HCT116 (cell line): ENCODE data around the gene PDCD5.

ENCODE experiments used
- CEBPB ChIP-seq: IDR thresholded peaks from 2 replicates; pipeline ENCODE4 v1.6.1; 2012; ENCODE audit warnings: low read depth
- CTCF ChIP-seq, 3 experiments: fragments of 200-600 bp in 1 of 3; sonication (generic) in 1 of 3; IDR thresholded peaks in 2 of 3; conservative IDR thresholded peaks in 1 of 3; 2 replicates each; pipeline ENCODE4 v1.5.1; 2012 to 2017; ENCODE audit warnings: low read depth in 2 of 3, low read length in 2 of 3, antibody characterized with exemption in 1 of 3, borderline replicate concordance in 1 of 3, control low read depth in 1 of 3, mild to moderate bottlenecking in 1 of 3, mixed read lengths in 1 of 3, mixed run types in 1 of 3, moderate library complexity in 1 of 3; ENCODE audit not compliant: insufficient read depth in 1 of 3
- EGR1 ChIP-seq: IDR thresholded peaks from 2 replicates; pipeline ENCODE4 v1.6.1; 2012; ENCODE audit warnings: low read depth
- EZH2 ChIP-seq: fragments of 200-600 bp; sonication (generic); IDR thresholded peaks from 2 replicates; pipeline ENCODE4 v1.6.1; 2017; ENCODE audit warnings: antibody characterized with exemption, mixed run types
- EZH2phosphoT487 ChIP-seq: fragments of 200-600 bp; IDR thresholded peaks from 2 replicates; pipeline ENCODE4 v1.6.1; 2018; ENCODE audit warnings: antibody characterized with exemption, borderline replicate concordance
- JUND ChIP-seq: IDR thresholded peaks from 2 replicates; pipeline ENCODE4 v1.6.1; 2012
- MAX ChIP-seq: IDR thresholded peaks from 2 replicates; pipeline ENCODE4 v1.6.1; 2012
- POLR2A ChIP-seq: IDR thresholded peaks from 2 replicates; pipeline ENCODE4 v1.7.0; 2011; ENCODE audit warnings: borderline replicate concordance; ENCODE audit not compliant: insufficient read depth, insufficient read length; ENCODE audit errors: extremely low read depth
- SIN3A ChIP-seq: IDR thresholded peaks from 2 replicates; pipeline ENCODE4 v1.6.1; 2012; ENCODE audit warnings: low read depth
- TCF7L2 ChIP-seq: IDR thresholded peaks from 2 replicates; pipeline ENCODE4 v1.7.0; 2011; ENCODE audit warnings: borderline replicate concordance, inconsistent platforms; ENCODE audit not compliant: insufficient read depth, insufficient read length; ENCODE audit errors: extremely low read depth
- YY1 ChIP-seq: IDR thresholded peaks from 2 replicates; pipeline ENCODE4 v1.6.1; 2011; ENCODE audit warnings: low read length, low read depth, moderate library complexity, mild to moderate bottlenecking; ENCODE audit not compliant: insufficient replicate concordance; ENCODE audit errors: extremely low read depth
- TF ChIP-seq, protein P1 (sequence below): IDR thresholded peaks from 2 replicates; pipeline ENCODE4 v1.6.1; 2011; ENCODE audit warnings: mild to moderate bottlenecking, low read length, moderate library complexity; ENCODE audit not compliant: insufficient replicate concordance; ENCODE audit errors: extremely low read depth

DNA sequence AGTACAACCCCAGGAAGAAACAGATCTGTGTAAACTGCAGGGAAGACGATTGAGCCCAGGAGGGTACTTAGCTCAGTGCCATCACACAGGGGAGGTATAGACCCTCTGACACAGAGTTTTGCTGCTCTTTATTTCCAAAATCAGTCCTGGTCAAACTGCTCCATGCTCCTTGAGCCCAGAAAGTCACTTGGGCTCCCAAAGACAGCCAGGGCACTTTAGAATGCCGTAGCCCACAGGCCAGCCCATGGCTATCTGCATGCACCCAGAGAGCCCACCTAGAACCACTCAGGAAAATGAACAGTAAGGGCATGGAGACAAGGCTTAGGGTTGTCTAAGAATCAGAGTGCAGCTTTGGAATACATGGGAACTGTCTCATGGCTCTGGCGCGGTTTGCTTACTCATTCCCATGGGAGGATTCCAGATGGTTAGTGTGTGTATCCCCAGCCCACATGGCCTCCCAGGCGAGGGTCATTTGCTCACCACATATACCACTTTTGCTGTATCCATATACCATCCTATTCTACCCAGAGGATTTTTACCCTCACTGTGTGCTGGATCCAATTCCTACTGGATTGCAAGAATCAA, 14.7 kb upstream of the PDCD5 start:
- TF ChIP-seq POLR2A = no peak
- TF ChIP-seq, protein P1, sequence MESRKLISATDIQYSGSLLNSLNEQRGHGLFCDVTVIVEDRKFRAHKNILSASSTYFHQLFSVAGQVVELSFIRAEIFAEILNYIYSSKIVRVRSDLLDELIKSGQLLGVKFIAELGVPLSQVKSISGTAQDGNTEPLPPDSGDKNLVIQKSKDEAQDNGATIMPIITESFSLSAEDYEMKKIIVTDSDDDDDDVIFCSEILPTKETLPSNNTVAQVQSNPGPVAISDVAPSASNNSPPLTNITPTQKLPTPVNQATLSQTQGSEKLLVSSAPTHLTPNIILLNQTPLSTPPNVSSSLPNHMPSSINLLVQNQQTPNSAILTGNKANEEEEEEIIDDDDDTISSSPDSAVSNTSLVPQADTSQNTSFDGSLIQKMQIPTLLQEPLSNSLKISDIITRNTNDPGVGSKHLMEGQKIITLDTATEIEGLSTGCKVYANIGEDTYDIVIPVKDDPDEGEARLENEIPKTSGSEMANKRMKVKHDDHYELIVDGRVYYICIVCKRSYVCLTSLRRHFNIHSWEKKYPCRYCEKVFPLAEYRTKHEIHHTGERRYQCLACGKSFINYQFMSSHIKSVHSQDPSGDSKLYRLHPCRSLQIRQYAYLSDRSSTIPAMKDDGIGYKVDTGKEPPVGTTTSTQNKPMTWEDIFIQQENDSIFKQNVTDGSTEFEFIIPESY = no peak
- TF ChIP-seq CEBPB = no peak
- TF ChIP-seq EZH2 = no peak
- TF ChIP-seq EGR1 = no peak
- no peak for TF ChIP-seq CTCF (IDR thresholded peaks at IDR 0.05 in 2 of 3, conservative IDR thresholded peaks at IDR 0.05 in 1 of 3; ENCODE audit: borderline replicate concordance in 1 of 3, insufficient read depth in 1 of 3, low read depth in 2 of 3, low read length in 2 of 3)
- TF ChIP-seq SIN3A = no peak
- TF ChIP-seq MAX = no peak
- no peak for TF ChIP-seq TCF7L2
- TF ChIP-seq JUND = no peak
- TF ChIP-seq EZH2phosphoT487 = no peak
- TF ChIP-seq YY1 = no peak
